GM10266 (cell line): ENCODE results near the gene GC.

Experiments
- DNase-seq: peaks from one replicate; pipeline ENCODE4 v3.0.0; 2012; ENCODE audit errors: extremely low spot score
- TF ChIP-seq, protein P1 (sequence below): IDR thresholded peaks from 2 replicates; pipeline ENCODE4 v1.5.1; 2012; ENCODE audit warnings: mild to moderate bottlenecking, low read depth; ENCODE audit not compliant: control insufficient read depth, insufficient read depth; ENCODE audit errors: missing control alignments

The GC gene

DNA sequence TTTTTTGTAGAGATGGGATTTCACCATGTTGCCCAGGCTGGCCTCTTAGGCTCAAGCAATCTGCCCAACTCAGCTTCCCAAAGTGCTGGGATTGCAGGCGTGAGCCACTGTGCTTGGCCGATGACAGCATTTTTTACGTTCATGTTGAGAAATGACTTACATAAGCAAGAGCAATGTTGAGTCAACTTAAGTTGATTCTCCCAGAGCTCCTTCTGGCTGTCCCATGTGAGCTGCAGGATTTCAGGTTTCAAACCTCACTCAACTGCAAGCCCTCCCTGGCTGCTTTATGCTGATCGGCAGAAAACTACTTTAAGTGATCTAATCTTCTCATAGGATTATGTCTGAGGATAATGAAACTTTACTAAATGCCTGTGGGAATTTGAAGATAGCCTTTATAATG lies 86.8 kb downstream of the GC start:
- DNase-seq, result no peak
- TF ChIP-seq, protein P1, sequence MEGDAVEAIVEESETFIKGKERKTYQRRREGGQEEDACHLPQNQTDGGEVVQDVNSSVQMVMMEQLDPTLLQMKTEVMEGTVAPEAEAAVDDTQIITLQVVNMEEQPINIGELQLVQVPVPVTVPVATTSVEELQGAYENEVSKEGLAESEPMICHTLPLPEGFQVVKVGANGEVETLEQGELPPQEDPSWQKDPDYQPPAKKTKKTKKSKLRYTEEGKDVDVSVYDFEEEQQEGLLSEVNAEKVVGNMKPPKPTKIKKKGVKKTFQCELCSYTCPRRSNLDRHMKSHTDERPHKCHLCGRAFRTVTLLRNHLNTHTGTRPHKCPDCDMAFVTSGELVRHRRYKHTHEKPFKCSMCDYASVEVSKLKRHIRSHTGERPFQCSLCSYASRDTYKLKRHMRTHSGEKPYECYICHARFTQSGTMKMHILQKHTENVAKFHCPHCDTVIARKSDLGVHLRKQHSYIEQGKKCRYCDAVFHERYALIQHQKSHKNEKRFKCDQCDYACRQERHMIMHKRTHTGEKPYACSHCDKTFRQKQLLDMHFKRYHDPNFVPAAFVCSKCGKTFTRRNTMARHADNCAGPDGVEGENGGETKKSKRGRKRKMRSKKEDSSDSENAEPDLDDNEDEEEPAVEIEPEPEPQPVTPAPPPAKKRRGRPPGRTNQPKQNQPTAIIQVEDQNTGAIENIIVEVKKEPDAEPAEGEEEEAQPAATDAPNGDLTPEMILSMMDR, result no peak

DNA sequence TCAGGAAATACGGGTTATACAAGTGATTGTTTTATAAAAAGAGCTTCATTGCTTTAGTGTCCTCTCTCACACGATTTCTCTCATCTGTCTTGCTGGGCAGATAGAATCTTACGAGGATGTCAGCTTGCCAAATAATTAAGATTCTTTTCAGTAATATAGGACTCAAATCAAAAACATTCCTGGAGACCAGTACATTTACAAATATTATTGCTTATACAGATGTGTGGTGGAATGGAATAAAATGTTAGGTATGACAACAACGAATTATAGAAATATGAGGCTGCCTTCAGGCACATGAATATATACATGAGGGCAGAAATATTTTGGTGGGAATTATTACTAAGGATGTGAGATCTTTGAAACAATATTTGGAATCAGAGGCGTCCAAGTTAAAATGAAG lies 88.9 kb downstream of the GC start:
- no peak for DNase-seq
- TF ChIP-seq, protein P1, result no peak

DNA sequence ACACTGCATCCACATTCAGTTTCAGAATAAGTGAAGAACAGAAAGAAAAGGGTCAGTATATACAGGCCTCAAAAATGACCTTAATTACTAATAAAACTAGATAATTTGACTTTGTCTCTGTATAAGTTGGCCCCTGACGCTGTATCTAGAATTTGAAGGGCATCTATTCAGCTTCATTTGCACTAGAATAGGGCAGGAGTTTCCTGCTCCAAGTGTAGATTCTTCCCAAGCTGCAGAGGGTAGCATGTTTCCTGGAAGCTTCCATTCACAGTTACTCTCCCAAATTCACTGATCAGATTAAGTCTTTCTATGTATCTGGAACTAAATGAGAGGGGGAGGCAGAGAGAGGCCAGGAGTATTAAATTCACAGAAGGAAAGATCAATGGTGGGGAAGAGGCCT lies 90.9 kb downstream of the GC start:
- DNase-seq, result no peak

DNA sequence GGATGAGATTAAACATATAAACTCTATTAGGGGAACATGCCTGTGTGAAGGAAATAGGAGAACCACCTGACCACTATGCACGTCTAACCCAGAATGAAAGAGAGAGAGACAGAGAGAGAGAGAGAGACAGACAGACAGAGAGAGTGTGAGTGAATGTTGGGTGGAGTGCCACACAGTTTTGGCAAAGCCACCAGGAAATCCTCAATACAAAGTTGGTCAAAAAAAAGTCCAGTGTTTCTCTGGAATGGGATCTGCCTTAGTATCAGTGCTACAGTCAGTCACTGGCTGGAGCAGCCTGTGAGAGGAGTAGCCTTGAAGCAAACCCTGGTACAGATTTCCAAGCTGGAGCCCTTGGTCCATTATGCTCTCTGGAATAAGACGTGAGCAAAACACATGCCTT lies 91.7 kb downstream of the GC start:
- no peak for DNase-seq
- TF ChIP-seq, protein P1, result no peak

More for the DNA sequence above, 90.9 kb downstream of the GC start:
- TF ChIP-seq, protein P1, result no peak
